GM18498 (cell line): Measurements from ENCODE around the gene SLC38A10.

Experiments
- ATAC-seq: cut with Tn5 transposase; IDR thresholded peaks from one replicate; pipeline ENCODE4 v1.9.1; 2021; ENCODE audit warnings: mild to moderate bottlenecking, moderate library complexity; ENCODE audit not compliant: unreplicated experiment

Gene SLC38A10

GRCh38 chr17:81210868-81211267 is 84.2 kb downstream of the SLC38A10 start:
- ATAC-seq: no peak

- ATAC-seq: no peak
These were observed 84.6 kb downstream of the SLC38A10 start for GRCh38 chr17:81210466-81210865.

GRCh38 chr17:81209141-81209540 is 86.0 kb downstream of the SLC38A10 start:
- no peak for ATAC-seq

DNA sequence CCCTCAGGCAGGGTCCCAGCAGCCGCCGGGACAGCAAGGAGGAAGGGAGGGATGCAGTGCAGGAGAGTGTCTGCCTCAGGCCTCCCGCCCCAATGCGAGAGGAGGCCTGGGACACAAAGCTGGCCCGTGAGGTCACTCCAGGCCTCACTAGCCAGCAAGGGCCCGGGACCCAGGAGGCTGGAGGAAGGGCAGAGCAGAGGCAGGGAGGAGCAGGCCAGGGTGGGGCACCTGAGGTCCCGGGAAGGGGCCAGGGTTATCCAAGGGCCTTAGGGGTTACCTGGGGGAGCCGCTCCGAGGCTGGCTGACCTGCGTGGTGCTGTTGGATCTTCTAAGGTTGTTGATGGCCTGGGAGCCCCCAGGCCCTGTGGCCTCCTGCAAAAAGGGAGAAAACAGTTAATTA is 86.5 kb downstream of the SLC38A10 start:
- no peak for ATAC-seq

DNA sequence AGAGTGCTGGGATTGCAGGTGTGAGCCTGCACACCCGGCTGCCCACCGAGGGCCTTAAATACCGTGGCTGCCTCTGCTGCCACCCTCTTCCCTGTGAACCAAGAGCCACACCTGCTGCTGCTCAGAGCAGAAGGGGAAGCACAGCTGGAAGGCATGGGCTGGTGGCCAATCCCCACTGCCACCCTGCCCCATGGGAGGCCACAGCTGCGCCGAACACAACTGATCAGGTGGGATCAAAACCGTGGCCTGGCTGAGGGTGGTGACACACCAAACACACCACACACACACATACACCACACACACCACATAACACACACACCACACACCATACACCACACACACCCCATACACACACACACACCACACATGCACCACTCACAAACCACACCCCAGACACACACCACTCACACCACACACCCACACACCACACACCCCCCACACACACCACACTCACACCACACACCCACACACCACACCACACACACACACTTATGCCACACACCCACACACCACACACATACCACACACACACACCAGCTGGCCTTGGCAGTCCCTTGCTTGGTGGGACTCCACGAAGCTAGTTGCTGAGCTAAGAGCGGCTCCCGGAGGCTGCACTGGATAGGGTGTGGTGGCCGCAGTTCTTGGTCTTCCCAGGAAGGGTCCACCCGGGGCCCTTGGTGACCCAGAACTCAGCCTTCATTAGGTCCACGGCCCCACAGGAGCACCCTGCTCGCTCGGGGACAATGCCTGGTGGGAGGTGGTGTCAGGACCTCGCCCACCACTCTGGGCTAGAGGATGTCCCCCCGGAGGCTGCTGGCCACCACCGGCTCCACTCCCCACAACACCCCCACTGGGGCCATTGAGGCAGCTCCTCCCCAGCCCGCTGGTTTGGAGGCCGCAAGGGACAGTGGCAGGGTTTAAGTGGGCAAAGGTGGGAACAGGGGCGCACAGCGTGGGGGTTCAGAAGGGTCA is 87.2 kb downstream of the SLC38A10 start:
- no peak for ATAC-seq

DNA sequence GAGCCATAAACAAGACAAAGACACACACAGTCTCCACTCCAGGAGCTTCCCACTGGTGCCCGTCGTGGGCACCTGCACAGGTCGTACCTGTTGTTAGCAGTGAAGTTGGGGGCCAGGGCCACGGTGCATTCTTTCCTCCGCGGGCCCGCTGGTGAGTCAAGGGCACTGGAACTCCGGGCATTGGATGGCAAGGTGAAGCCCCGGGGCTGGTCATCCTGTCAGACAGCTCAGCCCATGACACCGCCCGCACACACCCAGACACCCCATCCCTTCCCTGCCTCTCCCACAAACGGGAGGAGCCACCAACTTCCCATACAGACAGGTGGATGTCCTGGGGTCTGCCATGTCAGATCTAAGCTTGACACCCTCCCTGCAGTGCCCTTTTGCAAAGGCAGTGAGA is 88.5 kb downstream of the SLC38A10 start:
- no peak for ATAC-seq

GRCh38 chr17:81206166-81206565 is 88.9 kb downstream of the SLC38A10 start:
- no peak for ATAC-seq

DNA sequence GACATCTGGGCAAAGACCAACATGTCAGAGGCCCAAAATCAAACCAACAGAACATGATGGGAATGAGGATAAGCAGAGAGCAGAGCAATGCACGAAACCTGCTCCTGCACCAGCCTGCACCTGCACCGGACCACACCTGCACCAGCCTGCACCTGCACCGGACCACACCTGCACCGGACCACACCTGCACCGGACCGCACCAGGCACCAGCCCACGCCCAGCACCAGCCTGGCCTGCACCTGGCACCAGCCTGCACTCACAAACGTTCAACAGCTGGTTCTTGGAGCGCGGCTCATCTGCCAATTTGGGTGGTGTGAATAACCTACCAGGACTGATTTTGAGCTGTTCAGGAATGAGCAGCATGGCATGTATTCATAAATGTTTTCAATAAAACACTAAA is 90.5 kb downstream of the SLC38A10 start:
- no peak for ATAC-seq

- ATAC-seq: no peak
These were observed 92.0 kb downstream of the SLC38A10 start for GRCh38 chr17:81203136-81203535.

GRCh38 chr17:81202318-81202717 is 92.8 kb downstream of the SLC38A10 start:
- ATAC-seq: no peak

- no peak for ATAC-seq
These were observed 94.2 kb downstream of the SLC38A10 start for GRCh38 chr17:81200695-81201580.

- no peak for ATAC-seq
These were observed 94.9 kb downstream of the SLC38A10 start for GRCh38 chr17:81200201-81200600.

GRCh38 chr17:81199482-81199830 is 95.7 kb downstream of the SLC38A10 start:
- no peak for ATAC-seq

GRCh38 chr17:81198826-81199481 is 96.2 kb downstream of the SLC38A10 start:
- no peak for ATAC-seq

DNA sequence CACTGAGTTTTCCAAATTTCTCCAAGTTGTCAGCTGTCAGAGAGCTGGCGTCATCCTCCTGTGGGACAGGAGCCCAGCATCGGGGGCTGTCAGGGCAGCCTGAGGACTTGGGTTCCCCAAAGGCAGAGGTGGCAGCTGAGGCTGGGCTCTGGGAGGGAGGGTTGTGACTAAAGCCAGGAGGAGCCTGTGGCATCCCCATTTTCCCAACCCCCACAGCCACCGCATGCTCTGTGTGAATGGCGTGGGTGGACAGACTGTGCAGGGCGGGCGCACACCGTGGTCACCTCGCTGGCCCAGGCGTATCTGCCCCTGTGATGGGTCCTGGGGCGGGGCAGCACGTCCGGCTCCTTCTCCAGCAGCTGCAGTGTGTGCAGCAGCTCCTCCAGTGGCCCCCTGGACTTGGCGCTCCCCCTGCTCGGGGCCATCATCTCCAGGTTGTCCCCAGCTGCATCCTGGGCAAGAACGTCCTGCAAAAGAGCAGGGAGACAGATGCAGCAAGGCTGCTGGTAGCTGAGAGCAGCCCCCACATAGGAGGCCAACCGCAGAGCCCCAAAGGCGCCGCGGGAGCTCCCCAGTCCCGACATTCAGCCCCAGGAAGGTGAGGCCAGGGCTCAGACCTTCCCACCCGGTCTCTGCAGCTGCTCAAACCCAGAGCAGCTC is 97.1 kb downstream of the SLC38A10 start:
- no peak for ATAC-seq

- ATAC-seq: no peak
These were observed 97.7 kb downstream of the SLC38A10 start for GRCh38 chr17:81197409-81197795.

DNA sequence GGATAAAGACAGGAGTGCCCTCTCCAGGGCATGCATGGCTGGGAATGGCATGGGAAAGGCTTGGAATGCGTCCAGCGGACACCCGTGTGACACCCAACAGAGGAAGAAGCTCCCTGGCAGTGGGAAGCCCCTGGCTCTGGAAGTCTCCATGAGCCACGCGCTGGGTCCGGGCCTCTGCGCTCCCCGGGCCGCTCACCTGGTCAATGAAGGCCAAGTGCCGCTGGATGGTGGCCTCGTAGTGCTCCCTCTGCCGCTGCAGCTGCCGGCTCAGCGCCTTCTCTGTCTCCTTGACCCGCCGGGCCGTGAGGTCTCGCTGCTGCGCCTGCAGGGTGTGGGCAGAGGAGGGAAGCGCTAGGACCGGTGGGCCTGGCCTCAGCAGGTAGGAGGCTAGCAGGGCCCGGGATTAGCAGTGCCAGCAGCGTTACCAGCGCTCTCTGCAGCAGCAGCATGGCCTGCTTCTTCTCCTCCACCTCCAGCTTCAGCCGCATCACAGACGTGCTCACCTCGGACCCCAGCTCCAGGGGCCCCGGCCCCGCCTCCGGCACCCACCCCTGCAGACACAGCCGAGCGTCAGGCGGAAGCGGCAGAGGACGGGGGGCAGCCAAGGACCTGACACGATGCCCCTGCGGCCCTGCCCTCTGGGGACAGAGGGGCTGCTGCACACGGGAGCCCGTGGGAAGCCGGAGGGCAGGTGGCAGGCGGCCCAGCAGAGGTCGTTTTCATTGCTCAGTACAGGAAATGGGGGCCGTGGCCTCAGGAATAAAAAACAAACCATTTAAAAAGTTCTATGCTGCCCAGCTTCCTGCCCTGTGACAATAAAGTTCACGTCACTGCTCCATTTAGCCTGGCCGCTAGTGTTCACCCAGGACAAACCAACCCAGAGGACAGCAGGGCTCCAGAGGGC is 98.3 kb downstream of the SLC38A10 start:
- ATAC-seq: no peak

GRCh38 chr17:81195941-81196495 is 99.1 kb downstream of the SLC38A10 start:
- no peak for ATAC-seq
